ENCODE data around the gene ATP8B1. TPM values are rescaled to one million over a fixed set of nuclear protein-coding genes. Genes with fewer than 3 reads are reported as not detected.

ATP8B1 gene
- total RNA-seq, 1 experiment from 2014 or later: 62.3 TPM

DNA sequence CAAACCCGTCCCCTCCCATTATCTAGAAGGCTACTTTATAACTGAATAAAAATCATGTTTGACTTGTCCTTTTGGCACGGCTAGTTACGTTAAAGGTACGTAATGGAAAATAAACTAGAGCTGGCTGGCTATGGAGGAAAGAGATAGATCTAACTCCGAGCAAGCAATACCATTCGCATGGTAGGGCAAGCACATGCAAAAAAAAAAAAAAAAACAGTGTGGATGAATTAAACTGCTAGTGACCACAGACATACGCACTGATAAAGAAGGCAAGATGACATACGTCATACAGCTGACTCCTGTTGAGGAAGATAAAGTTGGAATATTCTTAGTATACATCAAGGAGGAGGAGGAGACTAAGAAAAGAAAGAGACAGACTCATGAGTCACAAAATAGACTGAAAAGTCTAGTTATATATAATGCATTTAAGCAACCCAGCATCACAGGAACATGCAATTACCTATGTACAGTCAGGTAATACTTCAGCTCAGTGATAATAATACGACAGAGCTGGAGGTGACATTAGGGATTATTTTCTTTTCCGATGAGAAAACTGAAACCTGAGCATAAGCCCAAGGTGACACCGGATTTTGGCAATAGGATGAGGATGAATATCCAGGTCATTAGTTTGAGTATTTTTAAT, 143.5 kb downstream of the ATP8B1 start:
- Mint-ChIP-seq H3K27me3 (ENCODE audit: unreplicated experiment) (no peaks in the 10 kb centered on the region), H3K27ac (ENCODE audit: unreplicated experiment) (no peak overlapping the region), H3K9me3 (ENCODE audit: low read depth, unreplicated experiment) (peaks cover 4% of the 10 kb centered on the region), H3K4me1 (ENCODE audit: low read depth, unreplicated experiment) (no peaks in the 10 kb centered on the region), H3K4me3 (ENCODE audit: low read depth, unreplicated experiment) (no peak overlapping the region), H3K36me3 (ENCODE audit: insufficient read depth, unreplicated experiment) (peaks cover 67% of the 10 kb centered on the region)
- CTCF ChIA-PET: no interaction called here
- TF ChIP-seq, protein P1, sequence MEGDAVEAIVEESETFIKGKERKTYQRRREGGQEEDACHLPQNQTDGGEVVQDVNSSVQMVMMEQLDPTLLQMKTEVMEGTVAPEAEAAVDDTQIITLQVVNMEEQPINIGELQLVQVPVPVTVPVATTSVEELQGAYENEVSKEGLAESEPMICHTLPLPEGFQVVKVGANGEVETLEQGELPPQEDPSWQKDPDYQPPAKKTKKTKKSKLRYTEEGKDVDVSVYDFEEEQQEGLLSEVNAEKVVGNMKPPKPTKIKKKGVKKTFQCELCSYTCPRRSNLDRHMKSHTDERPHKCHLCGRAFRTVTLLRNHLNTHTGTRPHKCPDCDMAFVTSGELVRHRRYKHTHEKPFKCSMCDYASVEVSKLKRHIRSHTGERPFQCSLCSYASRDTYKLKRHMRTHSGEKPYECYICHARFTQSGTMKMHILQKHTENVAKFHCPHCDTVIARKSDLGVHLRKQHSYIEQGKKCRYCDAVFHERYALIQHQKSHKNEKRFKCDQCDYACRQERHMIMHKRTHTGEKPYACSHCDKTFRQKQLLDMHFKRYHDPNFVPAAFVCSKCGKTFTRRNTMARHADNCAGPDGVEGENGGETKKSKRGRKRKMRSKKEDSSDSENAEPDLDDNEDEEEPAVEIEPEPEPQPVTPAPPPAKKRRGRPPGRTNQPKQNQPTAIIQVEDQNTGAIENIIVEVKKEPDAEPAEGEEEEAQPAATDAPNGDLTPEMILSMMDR (IDR thresholded peaks at IDR 0.05; ENCODE audit: unreplicated experiment): no peak
- no TSS peak for BruUV-seq (replicated peaks)
- intact Hi-C loops (cut with micrococcal nuclease; ENCODE audit: unreplicated experiment): no loop called here
- DNase-seq: no peak

DNA sequence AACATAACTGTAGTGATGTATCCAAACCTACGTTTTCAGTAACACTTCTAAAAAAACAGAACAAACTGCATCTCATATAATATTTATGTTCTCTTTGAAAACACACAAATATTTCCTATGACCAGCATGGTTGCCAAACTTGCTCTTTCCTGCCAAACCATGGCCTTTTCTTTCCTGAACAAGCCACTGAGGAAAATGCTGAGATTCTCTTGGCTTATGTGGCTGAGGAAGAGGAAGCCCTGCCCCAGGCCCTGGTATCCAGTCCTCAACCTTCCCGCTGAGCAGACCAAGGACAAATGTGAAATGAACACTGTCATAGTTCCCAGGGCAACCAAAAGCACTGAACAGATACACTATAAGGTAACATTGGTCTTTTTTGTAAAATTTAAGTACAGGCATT, 145.6 kb downstream of the ATP8B1 start:
- TF ChIP-seq, protein P1 (IDR thresholded peaks at IDR 0.05; ENCODE audit: unreplicated experiment): no peak
- intact Hi-C loops (cut with micrococcal nuclease; ENCODE audit: unreplicated experiment): no loop called here
- no TSS peak for BruUV-seq (replicated peaks)
- peaks cover 54% of the 10 kb centered on the region for H3K36me3 Mint-ChIP-seq (ENCODE audit: insufficient read depth, unreplicated experiment)
- no peak overlapping the region for H3K4me3 Mint-ChIP-seq (ENCODE audit: low read depth, unreplicated experiment)
- peaks cover 4% of the 10 kb centered on the region for H3K9me3 Mint-ChIP-seq (ENCODE audit: low read depth, unreplicated experiment)
- no peak overlapping the region for H3K27ac Mint-ChIP-seq (ENCODE audit: unreplicated experiment)
- CTCF ChIA-PET: no interaction called here
- H3K4me1 Mint-ChIP-seq (ENCODE audit: low read depth, unreplicated experiment): no peaks in the 10 kb centered on the region
- H3K27me3 Mint-ChIP-seq (ENCODE audit: unreplicated experiment): no peaks in the 10 kb centered on the region
- no peak for DNase-seq

DNA sequence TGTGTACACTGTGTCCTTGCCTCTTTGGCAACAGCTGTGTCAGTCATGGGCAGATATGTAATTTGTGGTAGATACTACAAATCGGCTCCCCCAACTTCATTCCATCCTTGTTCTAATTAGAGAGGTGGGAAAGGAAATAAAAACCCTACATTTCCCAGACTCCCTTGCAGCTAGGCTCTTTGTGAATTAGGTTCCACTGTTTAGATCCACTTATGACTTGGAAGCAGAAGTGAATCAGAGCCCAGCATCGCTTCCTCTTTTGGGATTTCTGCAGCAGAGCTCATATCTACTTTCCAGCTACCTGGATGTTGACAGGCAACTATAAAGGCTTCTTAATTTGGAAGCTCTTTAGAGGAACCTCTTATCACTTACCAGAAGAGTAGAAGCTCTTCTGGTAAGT, 147.4 kb downstream of the ATP8B1 start:
- intact Hi-C loops (cut with micrococcal nuclease; ENCODE audit: unreplicated experiment): no loop called here
- Mint-ChIP-seq H3K27ac (ENCODE audit: unreplicated experiment) (no peak overlapping the region), H3K9me3 (ENCODE audit: low read depth, unreplicated experiment) (peaks cover 4% of the 10 kb centered on the region), H3K4me3 (ENCODE audit: low read depth, unreplicated experiment) (no peak overlapping the region), H3K36me3 (ENCODE audit: insufficient read depth, unreplicated experiment) (peaks cover 59% of the 10 kb centered on the region), H3K27me3 (ENCODE audit: unreplicated experiment) (no peaks in the 10 kb centered on the region), H3K4me1 (ENCODE audit: low read depth, unreplicated experiment) (no peaks in the 10 kb centered on the region)
- no peak for DNase-seq
- no TSS peak for BruUV-seq (replicated peaks)
- TF ChIP-seq, protein P1 (IDR thresholded peaks at IDR 0.05; ENCODE audit: unreplicated experiment): no peak
- CTCF ChIA-PET: no interaction called here

DNA sequence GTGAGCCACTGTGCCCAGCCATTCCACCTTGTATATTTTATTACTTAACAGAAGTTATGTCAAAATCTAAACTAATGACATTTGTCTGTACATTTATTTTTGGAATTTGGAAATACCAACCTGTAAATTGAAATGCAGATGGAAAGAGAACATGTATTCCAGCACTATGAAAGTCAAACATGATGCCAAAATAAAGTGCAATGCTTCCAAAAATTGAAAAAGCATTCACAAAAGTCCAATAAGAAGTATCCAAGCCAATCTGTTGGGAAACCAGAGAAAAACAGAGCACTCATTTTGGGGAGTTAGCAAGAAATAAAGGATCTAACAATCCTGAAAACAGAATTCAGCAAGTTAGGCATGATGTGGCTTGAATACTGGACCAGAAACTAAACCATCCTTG, 151.2 kb downstream of the ATP8B1 start:
- Mint-ChIP-seq H3K9me3 (ENCODE audit: low read depth, unreplicated experiment) (peaks cover 4% of the 10 kb centered on the region), H3K27me3 (ENCODE audit: unreplicated experiment) (no peaks in the 10 kb centered on the region), H3K36me3 (ENCODE audit: insufficient read depth, unreplicated experiment) (peaks cover 56% of the 10 kb centered on the region), H3K4me3 (ENCODE audit: low read depth, unreplicated experiment) (no peak overlapping the region), H3K4me1 (ENCODE audit: low read depth, unreplicated experiment) (peaks cover 8% of the 10 kb centered on the region), H3K27ac (ENCODE audit: unreplicated experiment) (no peak overlapping the region)
- TF ChIP-seq, protein P1 (IDR thresholded peaks at IDR 0.05; ENCODE audit: unreplicated experiment): no peak
- DNase-seq: no peak
- CTCF ChIA-PET: no interaction called here
- BruUV-seq (replicated peaks): no TSS peak
- intact Hi-C loops (cut with micrococcal nuclease; ENCODE audit: unreplicated experiment): no loop called here
